GM12892 (cell line): ENCODE results near the gene TRIM21.

Experiments used
- POLR2A ChIP-seq: IDR thresholded peaks from 2 replicates; pipeline ENCODE4 v1.6.1; 2011; ENCODE audit warnings: low read depth, low read length, control low read depth
- TAF1 ChIP-seq: IDR thresholded peaks from 2 replicates; pipeline ENCODE4 v1.6.1; 2011; ENCODE audit warnings: low read depth, mild to moderate bottlenecking, control low read depth, low read length, borderline replicate concordance

- TF ChIP-seq POLR2A, result no peak
- TF ChIP-seq TAF1, result no peak
Observed at GRCh38 chr11:4393858-4394223, 339 bp upstream of the TRIM21 start.
